ENCODE data around the gene ATP2C1.
"Not testable (repeated sequence)": the region's sequence is repeated elsewhere in the genome, so short reads cannot be mapped to it uniquely, and the experiment has no call there.

The ATP2C1 gene

GRCh38 chr3:130893376-130894129 lies at the start of gene ATP2C1:
TSS of gene ATP2C1 (plus strand) at chr3:130894084. CDS start at chr3:130894770, 686 bp downstream.
- DNase-seq = peak; percentile 86

GRCh38 chr3:130844462-130844861 lies 49.4 kb upstream of the ATP2C1 start:
- no peak for DNase-seq

- DNase-seq = no peak
Measured at GRCh38 chr3:130846181-130846580, 47.7 kb upstream of the ATP2C1 start.

GRCh38 chr3:130849091-130849552 lies 44.8 kb upstream of the ATP2C1 start:
- no peak for DNase-seq

- DNase-seq = no peak
Measured at GRCh38 chr3:130850044-130850797, 43.7 kb upstream of the ATP2C1 start.

GRCh38 chr3:130850843-130851242 lies 43.0 kb upstream of the ATP2C1 start:
- DNase-seq = no peak

- DNase-seq = no peak
Measured at GRCh38 chr3:130851277-130851676, 42.6 kb upstream of the ATP2C1 start.

- DNase-seq = no peak
Measured at GRCh38 chr3:130853581-130853980, 40.3 kb upstream of the ATP2C1 start.

GRCh38 chr3:130854208-130854864 lies 39.5 kb upstream of the ATP2C1 start:
- DNase-seq = no peak

- no peak for DNase-seq
Measured at GRCh38 chr3:130857336-130858026, 36.4 kb upstream of the ATP2C1 start.

GRCh38 chr3:130862130-130862529 lies 31.8 kb upstream of the ATP2C1 start:
- not testable (repeated sequence) for DNase-seq

- DNase-seq = no peak
Measured at GRCh38 chr3:130865489-130865888, 28.4 kb upstream of the ATP2C1 start.

GRCh38 chr3:130866327-130866726 lies 27.6 kb upstream of the ATP2C1 start:
- DNase-seq = no peak

GRCh38 chr3:130870423-130870822 lies 23.5 kb upstream of the ATP2C1 start:
- no peak for DNase-seq

- DNase-seq = no peak
Measured at GRCh38 chr3:130876594-130876993, 17.3 kb upstream of the ATP2C1 start.

- DNase-seq = no peak
Measured at GRCh38 chr3:130878464-130878863, 15.4 kb upstream of the ATP2C1 start.

GRCh38 chr3:130889416-130889946 lies 4.4 kb upstream of the ATP2C1 start:
- DNase-seq = no peak

- DNase-seq = peak; percentile 87
Measured at GRCh38 chr3:130892759-130893375, 1.0 kb upstream of the ATP2C1 start.

- no peak for DNase-seq
Measured at GRCh38 chr3:130894130-130894985, 474 bp downstream of the ATP2C1 start.

GRCh38 chr3:130894986-130895280 lies 1.0 kb downstream of the ATP2C1 start:
- DNase-seq = no peak

GRCh38 chr3:130895690-130896488 lies 2.0 kb downstream of the ATP2C1 start:
- DNase-seq = no peak

All from NCI-H1694 treated with DMSO at 0.1 percent for 48 hours (cell line).